BE2C (cell line): ENCODE measurements around the gene PDPK1.

Experiments
- DNase-seq: peaks from one replicate; pipeline ENCODE4 v3.0.0-alpha.2; 2020
- H3K27me3 ChIP-seq: fragments of 250-450 bp; sonication (Bioruptor Pico); 2 replicates; pipeline ENCODE4 v1.5.1; 2020; ENCODE audit warnings: mild to moderate bottlenecking
- H3K36me3 ChIP-seq: fragments of 250-450 bp; sonication (Bioruptor Pico); 2 replicates; pipeline ENCODE4 v1.5.1; 2020; ENCODE audit warnings: mild to moderate bottlenecking
- H3K4me1 ChIP-seq: fragments of 250-450 bp; sonication (Bioruptor Pico); 2 replicates; pipeline ENCODE4 v1.5.1; 2020
- H3K4me3 ChIP-seq: 2 replicates; pipeline ENCODE4 v1.5.1; 2011; ENCODE audit warnings: low read depth, low read length
- H3K9me3 ChIP-seq: fragments of 250-450 bp; sonication (Bioruptor Pico); 2 replicates; pipeline ENCODE4 v1.5.1; 2020
- CTCF ChIP-seq: IDR thresholded peaks from 2 replicates; pipeline ENCODE4 v1.5.1; 2012; ENCODE audit warnings: mild to moderate bottlenecking, low read depth, low read length

The PDPK1 gene

GRCh38 chr16:2511128-2511800 is 26.6 kb upstream of the PDPK1 start:
- H3K36me3 ChIP-seq, result peaks cover 4% of the 10 kb centered on the region; the same call in 1 of the 2 replicates
- no peak overlapping the region for H3K4me3 ChIP-seq
- H3K27me3 ChIP-seq, result no peaks in the 10 kb centered on the region
- H3K4me1 ChIP-seq, result peaks cover 3% of the 10 kb centered on the region; the same call in 1 of the 2 replicates
- TF ChIP-seq CTCF, result no peak
- no peak for DNase-seq
- H3K9me3 ChIP-seq, result no peaks in the 10 kb centered on the region

DNA sequence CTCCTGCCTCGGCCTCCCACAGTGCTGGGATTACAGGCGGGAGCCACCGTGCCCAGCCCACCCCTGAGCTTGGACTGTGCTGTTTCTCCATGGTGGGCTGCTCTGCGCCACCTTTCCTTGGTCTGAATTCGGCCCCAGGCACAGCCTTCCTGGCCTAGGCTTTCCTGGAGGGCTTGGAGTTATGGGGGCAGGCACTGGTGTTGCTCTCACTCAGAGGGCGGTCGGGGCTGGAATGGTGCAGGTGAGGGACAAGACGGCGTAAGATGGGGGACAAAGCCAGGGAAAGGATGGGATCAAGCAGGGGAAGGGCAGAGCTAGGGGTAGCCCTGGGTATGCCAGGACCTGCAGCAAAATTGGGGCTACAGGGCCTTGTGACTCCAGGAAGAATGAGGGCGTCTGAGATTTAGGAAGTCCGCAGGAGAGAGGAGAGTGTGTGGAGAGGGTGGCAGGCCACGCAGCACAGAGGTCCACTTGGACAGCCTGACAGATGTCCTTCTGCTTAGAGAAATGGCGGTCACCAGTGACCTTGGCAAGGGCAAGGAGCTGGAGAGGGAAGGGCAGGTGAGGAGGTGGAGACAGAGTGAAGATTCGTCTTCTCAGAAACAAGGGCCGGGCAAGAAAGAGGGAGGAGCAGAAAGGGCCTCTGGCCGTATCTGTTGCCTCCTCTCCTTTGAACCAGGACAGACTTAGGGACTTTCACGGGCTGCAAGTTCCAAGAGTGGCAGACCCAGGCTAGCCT is 25.7 kb upstream of the PDPK1 start:
- no peak for DNase-seq
- H3K4me3 ChIP-seq, result no peak overlapping the region
- H3K9me3 ChIP-seq, result no peaks in the 10 kb centered on the region
- no peak for TF ChIP-seq CTCF
- no peaks in the 10 kb centered on the region for H3K27me3 ChIP-seq
- H3K36me3 ChIP-seq, result peaks cover 6% of the 10 kb centered on the region; the same call in 1 of the 2 replicates
- peaks cover 3% of the 10 kb centered on the region; the same call in 1 of the 2 replicates for H3K4me1 ChIP-seq

- no peaks in the 10 kb centered on the region for H3K9me3 ChIP-seq
- DNase-seq, result no peak
- TF ChIP-seq CTCF, result no peak
- peaks cover 6% of the 10 kb centered on the region; the same call in 1 of the 2 replicates for H3K36me3 ChIP-seq
- no peaks in the 10 kb centered on the region for H3K27me3 ChIP-seq
- H3K4me3 ChIP-seq, result peak overlapping the region; percentile 81
- peaks cover 3% of the 10 kb centered on the region; the same call in 1 of the 2 replicates for H3K4me1 ChIP-seq
These were observed 25.0 kb upstream of the PDPK1 start for GRCh38 chr16:2512735-2513404.

- Histone ChIP-seq H3K27me3 (no peaks in the 10 kb centered on the region), H3K9me3 (no peaks in the 10 kb centered on the region), H3K4me3 (peak within 1 kb of the TSS; percentile 81), H3K36me3 (peaks cover 6% of the 10 kb centered on the region; the same call in 1 of the 2 replicates), H3K4me1 (peaks cover 3% of the 10 kb centered on the region; the same call in 1 of the 2 replicates)
- TF ChIP-seq CTCF, result no peak
- DNase-seq, result peak; percentile 95
These were observed 24.2 kb upstream of the PDPK1 start, which contains the start of gene ATP6V0C for GRCh38 chr16:2513405-2514332. ATP6V0C (plus strand) TSS chr16:2513952; CDS start chr16:2514104, 152 bp downstream.

- H3K36me3 ChIP-seq, result peaks cover 12% of the 10 kb centered on the region
- TF ChIP-seq CTCF, result no peak
- no peaks in the 10 kb centered on the region for H3K9me3 ChIP-seq
- DNase-seq, result no peak
- peaks cover 6% of the 10 kb centered on the region; the same call in 1 of the 2 replicates for H3K4me1 ChIP-seq
- H3K27me3 ChIP-seq, result no peaks in the 10 kb centered on the region
- peak overlapping the region; percentile 81 for H3K4me3 ChIP-seq
These were observed 23.3 kb upstream of the PDPK1 start for GRCh38 chr16:2514333-2515179.
